Medulla oblongata (tissue), 1 donor: Measurements from ENCODE around the gene INTS11.

Source experiments
- DNase-seq: peaks from one replicate; pipeline ENCODE4 v3.0.0-alpha.2; 2015; ENCODE audit errors: extremely low spot score

The INTS11 gene

GRCh38 chr1:1357871-1358432 is 33.5 kb upstream of the INTS11 start:
- DNase-seq: no peak

- no peak for DNase-seq
These were observed 32.4 kb upstream of the INTS11 start for GRCh38 chr1:1356796-1357401.

GRCh38 chr1:1356166-1356795 is 31.8 kb upstream of the INTS11 start:
- DNase-seq: no peak

GRCh38 chr1:1355416-1355815 is 31.0 kb upstream of the INTS11 start:
- no peak for DNase-seq

GRCh38 chr1:1354271-1355247 is 30.1 kb upstream of the INTS11 start:
- DNase-seq: no peak

GRCh38 chr1:1353389-1354151 is 29.1 kb upstream of the INTS11 start:
- DNase-seq: no peak

- DNase-seq: no peak
These were observed 28.4 kb upstream of the INTS11 start for GRCh38 chr1:1352786-1353388.

- no peak for DNase-seq
These were observed 27.3 kb upstream of the INTS11 start for GRCh38 chr1:1351511-1352427.

- peak; percentile 60 for DNase-seq
These were observed 25.0 kb upstream of the INTS11 start, which contains the start of gene DVL1 for GRCh38 chr1:1349256-1350012. Gene DVL1, minus strand, starts transcription at chr1:1349418. Its CDS starts 353 bp downstream, at chr1:1349065.

- no peak for DNase-seq
These were observed 24.2 kb upstream of the INTS11 start for GRCh38 chr1:1348420-1349255.

- DNase-seq: no peak
These were observed 23.4 kb upstream of the INTS11 start for GRCh38 chr1:1347663-1348419.

- DNase-seq: no peak
These were observed 22.7 kb upstream of the INTS11 start for GRCh38 chr1:1347026-1347595.

GRCh38 chr1:1346501-1346890 is 22.0 kb upstream of the INTS11 start:
- DNase-seq: no peak

GRCh38 chr1:1345860-1346500 is 21.5 kb upstream of the INTS11 start:
- no peak for DNase-seq

GRCh38 chr1:1345384-1345783 is 20.9 kb upstream of the INTS11 start:
- no peak for DNase-seq

- no peak for DNase-seq
These were observed 20.3 kb upstream of the INTS11 start for GRCh38 chr1:1344655-1345361.
